Loucy (cell line): ENCODE results near the gene LETM1.

ENCODE experiments used
- H2AFZ ChIP-seq: fragments of 200-600 bp; sonication (generic); 2 replicates; pipeline ENCODE4 v1.6.0; 2016; ENCODE audit warnings: antibody characterized with exemption, mild to moderate bottlenecking, low read length, moderate library complexity
- H3F3A ChIP-seq: fragments of 200-600 bp; 2 replicates; pipeline ENCODE4 v1.6.0; 2016; ENCODE audit warnings: antibody characterized with exemption, low read depth, mild to moderate bottlenecking
- H3K27me3 ChIP-seq: fragments of 200-600 bp; sonication (generic); 2 replicates; pipeline ENCODE4 v1.6.1; 2014; ENCODE audit warnings: low read length, mild to moderate bottlenecking; ENCODE audit not compliant: insufficient read depth, poor library complexity, severe bottlenecking
- H3K36me3 ChIP-seq: fragments of 200-600 bp; sonication (generic); 2 replicates; pipeline ENCODE4 v1.6.1; 2016; ENCODE audit warnings: low read length; ENCODE audit not compliant: insufficient read depth
- H3K4me1 ChIP-seq: fragments of 200-600 bp; sonication (generic); 2 replicates; pipeline ENCODE4 v1.5.1; 2014; ENCODE audit warnings: low read length, mild to moderate bottlenecking; ENCODE audit not compliant: insufficient read depth, poor library complexity, severe bottlenecking
- H3K4me2 ChIP-seq: fragments of 200-600 bp; sonication (generic); 2 replicates; pipeline ENCODE4 v1.6.0; 2014; ENCODE audit warnings: antibody characterized with exemption, low read length, low read depth, mild to moderate bottlenecking; ENCODE audit not compliant: poor library complexity, severe bottlenecking
- H3K4me3 ChIP-seq: fragments of 200-600 bp; sonication (generic); 2 replicates; pipeline ENCODE4 v1.5.1; 2014; ENCODE audit warnings: low read length, mild to moderate bottlenecking, mixed read lengths; ENCODE audit not compliant: poor library complexity, severe bottlenecking
- H3K79me2 ChIP-seq: fragments of 200-600 bp; sonication (generic); 2 replicates; pipeline ENCODE4 v1.6.1; 2014; ENCODE audit warnings: low read length; ENCODE audit not compliant: insufficient read depth
- H3K9ac ChIP-seq: fragments of 200-600 bp; sonication (generic); 2 replicates; pipeline ENCODE4 v1.6.0; 2014; ENCODE audit warnings: mild to moderate bottlenecking, low read depth, low read length, moderate library complexity; ENCODE audit not compliant: poor library complexity, severe bottlenecking
- H3K9me2 ChIP-seq: fragments of 200-600 bp; sonication (generic); replicated peaks from 2 replicates; pipeline ENCODE4 v1.6.1; 2016; ENCODE audit warnings: low read depth, low read length, mixed read lengths
- H3K9me3 ChIP-seq: fragments of 200-600 bp; sonication (generic); 2 replicates; pipeline ENCODE4 v1.6.1; 2014; ENCODE audit warnings: mild to moderate bottlenecking, antibody characterized with exemption, low read length, low read depth; ENCODE audit not compliant: insufficient read depth
- H4K20me1 ChIP-seq: fragments of 200-600 bp; sonication (generic); 2 replicates; pipeline ENCODE4 v1.6.0; 2014; ENCODE audit warnings: antibody characterized with exemption, low read length, mild to moderate bottlenecking; ENCODE audit not compliant: insufficient read depth, poor library complexity, severe bottlenecking
- EZH2phosphoT487 ChIP-seq: fragments of 200-600 bp; IDR thresholded peaks from 2 replicates; pipeline ENCODE4 v1.6.1; 2018; ENCODE audit warnings: antibody characterized with exemption, mild to moderate bottlenecking, moderate library complexity, borderline replicate concordance
- TF ChIP-seq, protein P1 (sequence below): fragments of 200-600 bp; sonication (generic); conservative IDR thresholded peaks from 2 replicates; pipeline ENCODE4 v1.5.1; 2014; ENCODE audit warnings: mild to moderate bottlenecking, antibody characterized with exemption, low read length

The LETM1 gene

DNA sequence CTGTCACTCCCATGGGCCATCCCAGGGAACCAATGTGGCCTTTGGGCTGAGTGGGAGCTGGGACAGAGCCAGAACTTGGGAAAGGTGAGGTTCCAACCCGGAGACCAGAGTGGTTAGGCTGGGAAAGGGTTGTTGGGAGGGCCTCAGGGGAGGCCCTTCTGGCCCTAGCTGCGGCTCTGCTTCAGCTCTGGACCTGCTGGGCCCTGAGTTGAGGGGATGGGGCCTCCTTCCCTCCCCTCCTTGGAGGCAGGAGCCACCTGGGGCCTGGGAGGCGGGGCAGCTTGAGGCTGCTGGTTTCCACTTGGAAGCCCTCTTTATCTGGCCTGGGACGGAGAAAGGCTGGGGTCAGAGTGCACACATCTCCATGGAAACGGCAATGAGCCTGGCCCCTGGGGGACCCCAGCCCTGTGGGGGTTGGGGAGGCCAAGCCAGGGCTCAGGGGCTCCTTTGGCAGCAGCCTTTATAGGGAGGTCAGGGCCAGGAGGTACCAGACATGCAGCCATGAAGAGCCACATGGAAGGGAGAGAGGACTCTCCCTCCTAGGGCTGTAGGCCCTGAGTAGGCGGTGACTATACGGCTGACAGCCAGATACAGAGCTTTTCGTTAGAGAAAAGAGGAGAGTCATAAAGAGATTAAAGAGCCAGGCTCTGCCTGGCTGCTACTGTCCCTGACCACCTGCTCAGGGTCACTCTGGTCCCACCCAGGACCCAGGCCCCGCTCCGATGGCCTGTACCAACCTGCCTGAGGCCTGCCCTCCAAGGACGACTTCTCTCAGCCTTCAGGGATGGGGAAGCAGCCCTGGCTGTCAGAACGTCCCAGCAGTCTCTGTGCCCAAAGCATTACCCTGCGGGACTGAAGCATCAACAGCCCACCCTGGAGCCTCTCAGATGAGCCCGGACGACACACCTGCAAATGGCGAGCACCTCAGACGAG is 8.4 kb upstream of the LETM1 start:
- Histone ChIP-seq H3K9me2 (no peaks in the 10 kb centered on the region), H3K4me3 (no peak overlapping the region), H3K36me3 (no peaks in the 10 kb centered on the region), H4K20me1 (no peaks in the 10 kb centered on the region), H3K27me3 (no peaks in the 10 kb centered on the region), H3F3A (no peaks in the 10 kb centered on the region), H3K4me1 (no peaks in the 10 kb centered on the region), H3K79me2 (peaks cover under 1% of the 10 kb centered on the region; the same call in 1 of the 2 replicates), H3K9me3 (no peaks in the 10 kb centered on the region), H2AFZ (no peak overlapping the region), H3K9ac (no peak overlapping the region), H3K4me2 (no peak overlapping the region)
- TF ChIP-seq, protein P1, sequence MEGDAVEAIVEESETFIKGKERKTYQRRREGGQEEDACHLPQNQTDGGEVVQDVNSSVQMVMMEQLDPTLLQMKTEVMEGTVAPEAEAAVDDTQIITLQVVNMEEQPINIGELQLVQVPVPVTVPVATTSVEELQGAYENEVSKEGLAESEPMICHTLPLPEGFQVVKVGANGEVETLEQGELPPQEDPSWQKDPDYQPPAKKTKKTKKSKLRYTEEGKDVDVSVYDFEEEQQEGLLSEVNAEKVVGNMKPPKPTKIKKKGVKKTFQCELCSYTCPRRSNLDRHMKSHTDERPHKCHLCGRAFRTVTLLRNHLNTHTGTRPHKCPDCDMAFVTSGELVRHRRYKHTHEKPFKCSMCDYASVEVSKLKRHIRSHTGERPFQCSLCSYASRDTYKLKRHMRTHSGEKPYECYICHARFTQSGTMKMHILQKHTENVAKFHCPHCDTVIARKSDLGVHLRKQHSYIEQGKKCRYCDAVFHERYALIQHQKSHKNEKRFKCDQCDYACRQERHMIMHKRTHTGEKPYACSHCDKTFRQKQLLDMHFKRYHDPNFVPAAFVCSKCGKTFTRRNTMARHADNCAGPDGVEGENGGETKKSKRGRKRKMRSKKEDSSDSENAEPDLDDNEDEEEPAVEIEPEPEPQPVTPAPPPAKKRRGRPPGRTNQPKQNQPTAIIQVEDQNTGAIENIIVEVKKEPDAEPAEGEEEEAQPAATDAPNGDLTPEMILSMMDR, result no peak
- no peak for TF ChIP-seq EZH2phosphoT487

DNA sequence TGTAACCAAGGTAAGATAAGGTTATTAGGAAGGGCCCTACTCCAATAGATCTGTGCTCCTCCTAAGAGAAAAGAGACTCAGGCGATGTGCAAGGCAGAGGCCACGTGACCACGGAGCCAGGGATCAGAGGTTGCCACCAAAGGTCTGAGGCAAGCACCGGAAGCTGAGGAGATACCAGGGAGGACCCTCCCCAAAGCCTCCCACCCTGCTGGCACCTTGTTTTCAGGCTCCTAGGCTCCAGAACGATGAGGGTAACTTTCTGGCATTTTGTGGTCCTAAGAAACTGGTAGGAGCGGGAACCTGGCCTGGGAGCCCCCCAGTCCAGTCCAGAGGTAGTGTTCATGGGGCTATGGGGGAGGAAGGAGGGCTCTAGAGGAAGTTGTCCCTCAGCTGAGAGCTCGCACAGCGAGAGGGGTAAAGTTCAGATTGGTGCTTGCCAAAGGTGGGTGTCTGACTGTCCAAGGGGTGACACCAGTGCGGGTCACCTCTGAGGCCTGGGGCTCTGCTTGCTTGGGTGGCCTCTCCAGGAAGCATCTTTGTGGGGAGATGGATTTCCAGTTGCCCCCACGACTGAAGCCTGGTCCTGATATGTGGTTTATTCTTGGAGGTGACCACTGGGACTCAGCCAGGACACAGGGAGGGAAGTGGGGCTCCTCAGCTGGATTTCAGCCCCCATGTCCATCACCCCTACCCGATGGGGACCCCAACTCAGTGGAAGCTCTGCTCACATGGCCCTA is 7.5 kb upstream of the LETM1 start:
- H3K27me3 ChIP-seq, result no peaks in the 10 kb centered on the region
- no peaks in the 10 kb centered on the region for H3F3A ChIP-seq
- no peak overlapping the region for H3K4me2 ChIP-seq
- H3K4me1 ChIP-seq, result no peaks in the 10 kb centered on the region
- H3K9me2 ChIP-seq, result no peaks in the 10 kb centered on the region
- H3K4me3 ChIP-seq, result no peak overlapping the region
- H3K79me2 ChIP-seq, result no peaks in the 10 kb centered on the region
- no peaks in the 10 kb centered on the region for H4K20me1 ChIP-seq
- no peaks in the 10 kb centered on the region for H3K9me3 ChIP-seq
- H3K36me3 ChIP-seq, result no peaks in the 10 kb centered on the region
- TF ChIP-seq EZH2phosphoT487, result no peak
- TF ChIP-seq, protein P1, result no peak
- H2AFZ ChIP-seq, result no peak overlapping the region
- no peak overlapping the region for H3K9ac ChIP-seq

DNA sequence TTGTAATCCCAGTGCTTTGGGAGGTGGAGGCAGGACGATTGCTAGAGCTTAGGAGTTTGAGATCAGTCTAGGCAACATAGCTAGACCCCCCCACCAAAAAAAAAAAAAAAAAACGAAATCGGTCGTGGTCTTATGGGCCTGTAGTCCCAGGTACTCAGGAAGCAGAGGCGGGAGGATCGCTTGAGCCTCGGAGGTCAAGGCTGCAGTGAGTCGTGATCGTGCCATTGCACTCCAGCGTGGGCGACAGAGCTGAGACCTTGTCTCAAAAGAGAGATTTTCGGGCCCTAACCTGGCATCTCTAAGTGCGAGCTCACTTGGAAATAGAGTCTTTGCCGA is 7.0 kb upstream of the LETM1 start:
- H3K4me1 ChIP-seq, result no peaks in the 10 kb centered on the region
- H3K79me2 ChIP-seq, result peaks cover 2% of the 10 kb centered on the region; the same call in 1 of the 2 replicates
- H3K36me3 ChIP-seq, result no peaks in the 10 kb centered on the region
- TF ChIP-seq EZH2phosphoT487, result no peak
- TF ChIP-seq, protein P1, result no peak
- no peak overlapping the region for H3K4me3 ChIP-seq
- no peaks in the 10 kb centered on the region for H3F3A ChIP-seq
- no peak overlapping the region for H2AFZ ChIP-seq
- H4K20me1 ChIP-seq, result no peaks in the 10 kb centered on the region
- no peaks in the 10 kb centered on the region for H3K9me2 ChIP-seq
- H3K4me2 ChIP-seq, result no peak overlapping the region
- H3K27me3 ChIP-seq, result no peaks in the 10 kb centered on the region
- H3K9me3 ChIP-seq, result no peaks in the 10 kb centered on the region
- H3K9ac ChIP-seq, result no peak overlapping the region
